Endodermal cell (in vitro differentiated cells): Measurements from ENCODE around the gene GPR183. TPM values are rescaled to one million over a fixed set of nuclear protein-coding genes. Genes with fewer than 3 reads are reported as not detected.

Experiments
- DNase-seq: peaks from one replicate; pipeline ENCODE4 v3.0.0-alpha.2; 2017
- H3K27ac ChIP-seq: 2 replicates; pipeline ENCODE4 v1.5.1; 2013; ENCODE audit warnings: mild to moderate bottlenecking, low read depth, low read length, moderate library complexity
- H3K27me3 ChIP-seq: 2 replicates; pipeline ENCODE4 v1.6.1; 2013; ENCODE audit warnings: mild to moderate bottlenecking, low read length, moderate library complexity; ENCODE audit not compliant: insufficient read depth, control insufficient read depth, poor library complexity, severe bottlenecking
- H3K36me3 ChIP-seq: 2 replicates; pipeline ENCODE4 v1.7.0; 2013; ENCODE audit warnings: mild to moderate bottlenecking, low read length, moderate library complexity; ENCODE audit not compliant: control insufficient read depth, insufficient read depth
- H3K4me1 ChIP-seq: one replicate; pipeline ENCODE4 v1.7.0; 2013; ENCODE audit warnings: low read length; ENCODE audit not compliant: control insufficient read depth, insufficient read depth
- H3K4me3 ChIP-seq: 2 replicates; pipeline ENCODE4 v1.5.1; 2013; ENCODE audit warnings: mild to moderate bottlenecking, low read length, moderate library complexity
- H3K9ac ChIP-seq: 2 replicates; pipeline ENCODE4 v1.6.1; 2013; ENCODE audit warnings: mild to moderate bottlenecking, low read length, moderate library complexity; ENCODE audit not compliant: poor library complexity, severe bottlenecking; ENCODE audit errors: extremely low read depth
- H3K9me3 ChIP-seq: 2 replicates; pipeline ENCODE4 v1.6.1; 2013; ENCODE audit warnings: mild to moderate bottlenecking, low read length, moderate library complexity; ENCODE audit not compliant: control insufficient read depth
- H3K27ac Mint-ChIP-seq: 2 replicates; pipeline ENCODE4 v1.8.0; 2020; ENCODE audit warnings: mixed read lengths
- H3K27me3 Mint-ChIP-seq: 2 replicates; pipeline ENCODE4 v1.8.0; 2021; ENCODE audit warnings: mild to moderate bottlenecking, mixed read lengths; ENCODE audit not compliant: insufficient read depth
- H3K36me3 Mint-ChIP-seq: 2 replicates; pipeline ENCODE4 v1.8.0; 2020; ENCODE audit warnings: low read depth, mixed read lengths
- H3K4me1 Mint-ChIP-seq: 2 replicates; pipeline ENCODE4 v1.8.0; 2020; ENCODE audit warnings: mixed read lengths
- H3K4me3 Mint-ChIP-seq: 2 replicates; pipeline ENCODE4 v1.8.0; 2020; ENCODE audit warnings: mild to moderate bottlenecking, moderate library complexity, mixed read lengths
- H3K9me3 Mint-ChIP-seq: 2 replicates; pipeline ENCODE4 v1.8.0; 2020; ENCODE audit warnings: mild to moderate bottlenecking, mixed read lengths
- CTCF ChIP-seq: fragments of 200-600 bp; sonication (generic); conservative IDR thresholded peaks from 2 replicates; pipeline ENCODE4 v1.5.0; 2021; ENCODE audit warnings: antibody characterized with exemption, mild to moderate bottlenecking
- WGBS, 2 experiments: methylation state at CpG; one replicate each; pipeline versions ENCODE4 v1.1.5 to v1.1.7; 2013; ENCODE audit warnings: missing lambda C conversion rate in 2 of 2, mixed read lengths in 1 of 2; ENCODE audit not compliant: insufficient coverage in 1 of 2, insufficient read length in 1 of 2; 5-methylcytosine and 5-hydroxymethylcytosine counted together
- total RNA-seq, 2 donors: library from RNA; stranded (reverse); fragmentation: NEBNext Ultra II Directional in 1 of 2; extraction: Animal tissue kit (Norgen Biotek cat#: 25700) in 1 of 2; gene quantifications; 2 replicates in 1 of 2; 3 replicates in 1 of 2; pipeline ENCODE4 v1.2.1, GENCODE V29; 2021

The GPR183 gene
- total RNA-seq, 2 donors from 2014 or later: 0.62 TPM; not detected in 1

GRCh38 chr13:99323488-99323887 lies 16.3 kb upstream of the GPR183 start:
- peaks cover 17% of the 10 kb centered on the region for H3K4me1 Mint-ChIP-seq
- no peaks in the 10 kb centered on the region for H3K27me3 ChIP-seq
- H3K4me3 Mint-ChIP-seq: no peak overlapping the region
- DNase-seq: no peak
- 94% methylated on average over 3 of the region's 3 CpGs; no CpG with 5 or more reads in 1 of the 2 experiments for WGBS, 2 experiments
- H3K4me3 ChIP-seq: no peak overlapping the region
- peaks cover 21% of the 10 kb centered on the region for H3K36me3 ChIP-seq
- peaks cover 40% of the 10 kb centered on the region for H3K36me3 Mint-ChIP-seq
- no peak overlapping the region for H3K9ac ChIP-seq
- no peak overlapping the region for H3K27ac ChIP-seq
- no peaks in the 10 kb centered on the region for H3K9me3 Mint-ChIP-seq
- no peaks in the 10 kb centered on the region for H3K9me3 ChIP-seq
- no peak overlapping the region for H3K27ac Mint-ChIP-seq
- no peak for TF ChIP-seq CTCF
- no peaks in the 10 kb centered on the region for H3K4me1 ChIP-seq
- no peaks in the 10 kb centered on the region for H3K27me3 Mint-ChIP-seq

- WGBS, 2 experiments: 83 to 93% methylated on average over 5 to 10 of the region's 10 CpGs
- H3K9ac ChIP-seq: no peak overlapping the region
- H3K4me1 ChIP-seq: no peaks in the 10 kb centered on the region
- no peaks in the 10 kb centered on the region for H3K9me3 Mint-ChIP-seq
- peaks cover 17% of the 10 kb centered on the region for H3K36me3 ChIP-seq
- no peak overlapping the region for H3K4me3 Mint-ChIP-seq
- H3K27ac Mint-ChIP-seq: peak overlapping the region; percentile 54
- H3K4me3 ChIP-seq: no peak overlapping the region
- H3K9me3 ChIP-seq: no peaks in the 10 kb centered on the region
- peaks cover 17% of the 10 kb centered on the region for H3K4me1 Mint-ChIP-seq
- no peak overlapping the region for H3K27ac ChIP-seq
- TF ChIP-seq CTCF: no peak
- DNase-seq: no peak
- no peaks in the 10 kb centered on the region for H3K27me3 ChIP-seq
- H3K27me3 Mint-ChIP-seq: no peaks in the 10 kb centered on the region
- peaks cover 38% of the 10 kb centered on the region for H3K36me3 Mint-ChIP-seq
Measured at GRCh38 chr13:99322297-99323103, 15.3 kb upstream of the GPR183 start.

DNA sequence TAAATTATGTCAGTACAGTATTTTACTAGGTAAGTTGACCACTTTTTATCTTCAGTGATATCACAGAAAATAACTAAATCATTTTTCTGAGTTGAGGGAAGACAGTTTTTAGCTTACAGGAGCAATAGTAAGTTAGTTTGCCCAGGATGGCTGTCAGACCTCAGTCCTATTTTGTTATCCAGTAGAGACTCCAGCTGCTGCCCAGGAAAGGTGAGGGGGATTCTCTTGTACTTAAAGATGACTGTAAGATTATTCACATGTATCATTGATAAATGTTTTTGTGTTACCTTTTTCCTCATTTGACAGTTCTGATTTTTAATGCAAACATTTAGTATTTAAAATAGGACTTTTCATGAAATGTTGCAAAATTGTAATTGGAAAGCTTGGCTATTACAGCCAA lies 14.5 kb upstream of the GPR183 start:
- no peaks in the 10 kb centered on the region for H3K9me3 Mint-ChIP-seq
- no peak overlapping the region for H3K4me3 ChIP-seq
- H3K9me3 ChIP-seq: no peaks in the 10 kb centered on the region
- H3K27me3 Mint-ChIP-seq: no peaks in the 10 kb centered on the region
- peaks cover 17% of the 10 kb centered on the region for H3K4me1 Mint-ChIP-seq
- no peak for TF ChIP-seq CTCF
- peaks cover 19% of the 10 kb centered on the region for H3K36me3 ChIP-seq
- no peaks in the 10 kb centered on the region for H3K4me1 ChIP-seq
- no peak overlapping the region for H3K4me3 Mint-ChIP-seq
- no peak overlapping the region for H3K9ac ChIP-seq
- no peak for DNase-seq
- H3K36me3 Mint-ChIP-seq: peaks cover 38% of the 10 kb centered on the region
- no peaks in the 10 kb centered on the region for H3K27me3 ChIP-seq
- H3K27ac ChIP-seq: no peak overlapping the region
- no peak overlapping the region for H3K27ac Mint-ChIP-seq
